HFFc6 (cell line): ENCODE data around the gene JARID2. TPM values are rescaled to one million over a fixed set of nuclear protein-coding genes. Genes with fewer than 3 reads are reported as not detected.

ENCODE experiments used
- DNase-seq: peaks from one replicate; pipeline ENCODE4 v3.0.0-alpha.2; 2018
- H3K27ac Mint-ChIP-seq: 2 replicates; pipeline ENCODE4 v1.8.0; 2020; ENCODE audit warnings: mild to moderate bottlenecking, mixed read lengths
- H3K27me3 Mint-ChIP-seq: 2 replicates; pipeline ENCODE4 v1.8.0; 2021; ENCODE audit warnings: mild to moderate bottlenecking, moderate library complexity, mixed read lengths; ENCODE audit not compliant: insufficient read depth
- H3K36me3 Mint-ChIP-seq: 2 replicates; pipeline ENCODE4 v1.8.0; 2021; ENCODE audit warnings: low read depth, mixed read lengths
- H3K4me1 Mint-ChIP-seq: 2 replicates; pipeline ENCODE4 v1.8.0; 2020; ENCODE audit warnings: low read depth, mixed read lengths
- H3K4me3 Mint-ChIP-seq: 2 replicates; pipeline ENCODE4 v1.8.0; 2020; ENCODE audit warnings: mild to moderate bottlenecking, moderate library complexity, mixed read lengths
- H3K9me3 Mint-ChIP-seq: 2 replicates; pipeline ENCODE4 v1.8.0; 2020; ENCODE audit warnings: mild to moderate bottlenecking, mixed read lengths
- CTCF ChIP-seq: fragments of 200-600 bp; sonication (generic); IDR thresholded peaks from 2 replicates; pipeline ENCODE4 v1.5.0; 2021; ENCODE audit warnings: antibody characterized with exemption, mild to moderate bottlenecking
- total RNA-seq, 6 experiments: library from RNA; stranded (reverse); fragmentation: NEBNext Ultra II Directional; extraction: Animal tissue kit (Norgen Biotek cat#: 25700); gene quantifications; 2 replicates in 1 of 6; 3 replicates in 5 of 6; pipeline ENCODE4 v1.2.3, GENCODE V29; 2021

The JARID2 gene
- total RNA-seq, 6 experiments from 2014 or later = 8.3 to 10.1 (median 9.5) TPM

GRCh38 chr6:15305909-15306308 is 60.0 kb downstream of the JARID2 start:
- H3K36me3 Mint-ChIP-seq = no peaks in the 10 kb centered on the region; the same call in 1 of the 2 replicates
- H3K27me3 Mint-ChIP-seq = no peaks in the 10 kb centered on the region
- H3K27ac Mint-ChIP-seq = no peak overlapping the region
- H3K4me3 Mint-ChIP-seq = no peak overlapping the region
- H3K9me3 Mint-ChIP-seq = no peaks in the 10 kb centered on the region
- no peak for TF ChIP-seq CTCF
- peaks cover 77% of the 10 kb centered on the region for H3K4me1 Mint-ChIP-seq
- DNase-seq = no peak

- H3K27ac Mint-ChIP-seq = peak overlapping the region; percentile 33; the same call in 1 of the 2 replicates
- H3K36me3 Mint-ChIP-seq = no peaks in the 10 kb centered on the region
- H3K4me3 Mint-ChIP-seq = no peak overlapping the region; the same call in 1 of the 2 replicates
- peaks cover 76% of the 10 kb centered on the region for H3K4me1 Mint-ChIP-seq
- no peaks in the 10 kb centered on the region for H3K27me3 Mint-ChIP-seq
- DNase-seq = no peak
- TF ChIP-seq CTCF = no peak
- no peaks in the 10 kb centered on the region for H3K9me3 Mint-ChIP-seq
Observed at GRCh38 chr6:15308435-15309213, 62.8 kb downstream of the JARID2 start.

GRCh38 chr6:15309611-15310283 is 63.9 kb downstream of the JARID2 start:
- Mint-ChIP-seq H3K9me3 (no peaks in the 10 kb centered on the region), H3K27me3 (no peaks in the 10 kb centered on the region; the same call in 1 of the 2 replicates), H3K36me3 (no peaks in the 10 kb centered on the region), H3K4me3 (no peak overlapping the region), H3K27ac (no peak overlapping the region), H3K4me1 (peaks cover 76% of the 10 kb centered on the region)
- TF ChIP-seq CTCF = no peak
- DNase-seq = no peak

- H3K4me1 Mint-ChIP-seq = peaks cover 66% of the 10 kb centered on the region
- H3K27ac Mint-ChIP-seq = 0 out of 2 replicates have a peak overlapping the region, but pooled peaks have one; percentile 37
- no peaks in the 10 kb centered on the region; the same call in 1 of the 2 replicates for H3K27me3 Mint-ChIP-seq
- H3K9me3 Mint-ChIP-seq = no peaks in the 10 kb centered on the region
- H3K36me3 Mint-ChIP-seq = no peaks in the 10 kb centered on the region
- TF ChIP-seq CTCF = no peak
- DNase-seq = peak; percentile 18
- H3K4me3 Mint-ChIP-seq = no peak overlapping the region
Observed at GRCh38 chr6:15310680-15311079, 64.8 kb downstream of the JARID2 start.

- DNase-seq = peak; percentile 17
- Mint-ChIP-seq H3K36me3 (no peaks in the 10 kb centered on the region), H3K27me3 (no peaks in the 10 kb centered on the region; the same call in 1 of the 2 replicates), H3K9me3 (no peaks in the 10 kb centered on the region), H3K4me3 (no peak overlapping the region), H3K27ac (peak overlapping the region; percentile 65), H3K4me1 (peaks cover 55% of the 10 kb centered on the region)
- TF ChIP-seq CTCF = no peak
Observed at GRCh38 chr6:15312500-15312899, 66.6 kb downstream of the JARID2 start.
